ENCODE data around the gene S100A10.

S100A10 gene

DNA sequence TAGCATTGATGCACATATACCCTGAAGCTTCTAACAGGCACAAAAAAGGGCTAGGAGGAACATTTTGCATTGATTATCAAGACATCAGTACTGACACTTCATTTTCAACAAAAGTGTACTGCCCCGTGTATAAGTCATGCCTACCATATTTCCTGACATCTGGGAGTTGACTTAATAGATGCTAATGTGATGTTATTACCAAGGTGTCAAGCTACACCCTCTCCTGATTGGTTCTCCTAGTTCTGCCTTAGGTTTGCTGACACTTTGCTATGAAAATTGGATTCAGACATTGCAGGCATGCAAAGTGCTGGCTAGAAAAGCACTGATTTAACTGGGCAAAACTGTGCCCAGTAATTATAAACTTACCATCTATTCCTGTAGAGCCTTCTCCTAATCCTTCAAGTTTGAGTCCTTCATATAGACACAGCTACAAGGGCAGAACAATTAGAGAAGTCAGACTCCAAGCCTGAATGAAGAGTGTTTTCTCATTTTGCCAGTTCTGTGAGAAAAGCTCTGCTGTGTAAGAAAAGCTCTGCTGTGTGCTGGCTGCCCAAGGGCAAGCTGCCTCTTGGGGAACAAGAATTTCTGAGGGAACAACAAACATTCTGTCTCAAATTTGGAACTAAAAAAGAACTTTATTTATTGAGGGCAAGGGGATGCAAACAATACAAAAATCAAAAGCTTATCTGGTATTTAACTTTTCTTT is 11.2 kb downstream of the S100A10 start:
- TF ChIP-seq, protein P1, sequence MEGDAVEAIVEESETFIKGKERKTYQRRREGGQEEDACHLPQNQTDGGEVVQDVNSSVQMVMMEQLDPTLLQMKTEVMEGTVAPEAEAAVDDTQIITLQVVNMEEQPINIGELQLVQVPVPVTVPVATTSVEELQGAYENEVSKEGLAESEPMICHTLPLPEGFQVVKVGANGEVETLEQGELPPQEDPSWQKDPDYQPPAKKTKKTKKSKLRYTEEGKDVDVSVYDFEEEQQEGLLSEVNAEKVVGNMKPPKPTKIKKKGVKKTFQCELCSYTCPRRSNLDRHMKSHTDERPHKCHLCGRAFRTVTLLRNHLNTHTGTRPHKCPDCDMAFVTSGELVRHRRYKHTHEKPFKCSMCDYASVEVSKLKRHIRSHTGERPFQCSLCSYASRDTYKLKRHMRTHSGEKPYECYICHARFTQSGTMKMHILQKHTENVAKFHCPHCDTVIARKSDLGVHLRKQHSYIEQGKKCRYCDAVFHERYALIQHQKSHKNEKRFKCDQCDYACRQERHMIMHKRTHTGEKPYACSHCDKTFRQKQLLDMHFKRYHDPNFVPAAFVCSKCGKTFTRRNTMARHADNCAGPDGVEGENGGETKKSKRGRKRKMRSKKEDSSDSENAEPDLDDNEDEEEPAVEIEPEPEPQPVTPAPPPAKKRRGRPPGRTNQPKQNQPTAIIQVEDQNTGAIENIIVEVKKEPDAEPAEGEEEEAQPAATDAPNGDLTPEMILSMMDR (IDR thresholded peaks at IDR 0.05) = no peak

DNA sequence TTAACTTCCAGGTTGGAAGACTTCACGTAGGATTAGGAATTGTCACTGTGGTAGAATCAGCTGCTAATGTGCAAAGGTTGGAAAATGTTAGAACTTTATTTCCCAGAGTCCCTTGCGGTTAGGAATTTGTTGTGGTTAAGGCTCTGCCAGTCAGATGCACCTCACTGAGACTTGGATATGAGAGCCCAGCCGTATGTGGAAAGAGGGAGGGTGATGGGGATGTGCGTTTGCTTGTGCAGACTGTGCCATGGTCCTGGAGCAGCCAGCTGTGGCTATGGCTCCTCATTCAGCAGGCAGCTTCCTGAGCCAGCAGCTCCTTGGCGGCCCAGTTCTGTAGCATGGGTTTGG is 12.5 kb downstream of the S100A10 start:
- TF ChIP-seq, protein P1 (IDR thresholded peaks at IDR 0.05) = no peak

DNA sequence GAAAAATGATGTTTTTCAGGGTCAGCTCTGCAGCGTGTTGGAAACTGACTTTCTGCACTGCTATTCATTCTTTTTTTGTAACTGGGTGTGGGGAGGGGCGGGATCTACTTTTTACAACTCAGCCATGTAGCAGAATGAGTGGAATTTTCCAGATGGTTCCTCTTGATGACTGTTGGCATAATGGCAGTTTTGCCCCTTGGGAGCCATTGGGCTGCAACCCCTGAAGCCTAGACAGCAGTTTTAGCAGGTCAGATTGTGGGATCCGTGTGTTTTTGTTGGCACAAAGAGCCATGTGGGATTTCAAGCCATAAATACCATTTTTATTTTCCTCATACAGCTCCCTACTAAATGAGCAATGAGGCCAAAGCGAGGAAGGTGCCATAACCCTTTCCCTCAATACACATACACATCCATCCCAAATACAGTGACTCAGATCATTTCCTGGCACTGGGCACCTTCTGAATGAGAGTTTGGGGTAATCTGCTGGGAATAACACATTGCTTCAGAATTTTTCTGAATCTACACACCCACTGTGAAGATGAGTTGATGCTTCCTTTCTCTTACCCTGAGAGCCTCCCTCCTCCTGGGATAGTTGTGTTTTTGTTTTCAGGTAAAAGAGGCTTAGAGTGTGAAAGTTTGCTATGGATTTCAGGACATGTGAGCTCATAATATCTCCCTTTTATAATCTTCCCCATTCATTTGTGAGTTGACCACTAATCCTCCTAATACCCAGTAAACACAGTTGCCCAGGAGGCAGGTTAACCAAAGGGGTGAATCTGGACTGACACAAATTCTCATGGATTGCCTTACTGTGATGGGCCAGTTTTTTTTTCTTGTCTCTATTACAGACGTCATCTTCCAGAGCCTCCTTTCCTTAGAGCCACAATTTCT is 13.1 kb downstream of the S100A10 start:
- TF ChIP-seq, protein P1 (IDR thresholded peaks at IDR 0.05) = no peak

DNA sequence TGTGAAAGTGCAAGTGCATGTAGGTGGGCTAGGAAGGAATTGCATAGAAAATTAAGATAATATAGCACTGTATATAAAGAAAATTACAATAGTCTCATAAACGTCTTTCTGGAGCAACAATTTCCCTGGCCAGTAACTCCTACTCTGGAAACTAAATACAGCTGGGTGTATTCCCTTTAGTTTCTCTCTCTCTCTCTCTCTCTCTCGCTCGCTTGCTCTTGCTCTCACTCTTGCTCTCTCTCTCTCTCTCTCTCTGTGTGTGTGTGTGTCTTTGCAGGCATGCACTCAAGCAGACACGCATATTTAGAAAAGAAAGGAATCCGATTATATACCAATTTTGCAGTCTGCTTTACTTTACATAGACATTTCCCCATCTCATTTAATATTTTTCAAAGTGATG is 14.7 kb downstream of the S100A10 start:
- TF ChIP-seq, protein P1 (IDR thresholded peaks at IDR 0.05) = no peak

DNA sequence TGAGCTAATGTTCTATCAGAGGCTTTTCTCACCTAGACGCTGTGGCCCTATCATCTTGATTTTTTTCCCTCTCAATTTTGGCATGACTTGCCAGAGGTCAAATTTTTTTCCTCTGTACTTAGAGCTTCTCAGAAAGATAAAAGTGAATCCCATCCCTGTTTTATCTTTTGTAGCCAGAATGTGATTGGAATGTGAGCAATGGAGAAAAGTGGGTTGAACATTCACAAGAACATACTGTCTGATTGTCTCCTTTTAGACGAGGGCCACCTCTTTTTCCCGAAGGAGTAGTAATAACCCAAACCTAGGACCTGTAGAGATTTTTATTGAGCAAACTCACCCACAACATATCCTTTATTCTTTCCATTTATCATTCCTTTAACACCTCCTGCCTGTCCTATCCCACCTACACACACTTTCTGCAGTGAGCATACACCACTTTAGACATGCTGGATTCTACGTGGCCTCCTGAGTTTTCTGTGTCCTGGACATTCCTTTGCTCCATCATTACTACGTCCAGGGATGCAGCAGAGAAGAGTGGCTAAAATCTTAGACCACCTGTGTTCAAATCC is 15.9 kb downstream of the S100A10 start:
- TF ChIP-seq, protein P1 (IDR thresholded peaks at IDR 0.05) = no peak

DNA sequence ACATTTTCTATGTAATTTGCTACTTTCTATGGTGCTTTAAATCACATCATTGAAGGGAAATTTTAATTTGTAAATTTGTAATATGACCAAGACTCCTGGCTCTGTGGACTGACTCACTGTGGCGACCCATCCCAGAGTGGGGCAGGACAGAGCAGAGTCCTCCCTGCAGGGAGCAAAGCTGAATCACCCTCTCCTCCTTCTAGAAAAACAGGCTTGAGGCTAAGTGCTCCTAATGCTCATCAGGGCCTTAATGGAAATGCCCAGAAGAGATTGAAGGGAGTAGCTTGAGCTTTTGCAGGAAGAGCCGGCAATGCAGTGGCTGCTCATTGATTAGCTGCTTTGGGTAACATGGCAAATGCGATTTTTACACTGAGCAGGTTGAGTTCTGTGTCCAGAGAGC is 16.8 kb downstream of the S100A10 start:
- TF ChIP-seq, protein P1 (IDR thresholded peaks at IDR 0.05) = no peak

DNA sequence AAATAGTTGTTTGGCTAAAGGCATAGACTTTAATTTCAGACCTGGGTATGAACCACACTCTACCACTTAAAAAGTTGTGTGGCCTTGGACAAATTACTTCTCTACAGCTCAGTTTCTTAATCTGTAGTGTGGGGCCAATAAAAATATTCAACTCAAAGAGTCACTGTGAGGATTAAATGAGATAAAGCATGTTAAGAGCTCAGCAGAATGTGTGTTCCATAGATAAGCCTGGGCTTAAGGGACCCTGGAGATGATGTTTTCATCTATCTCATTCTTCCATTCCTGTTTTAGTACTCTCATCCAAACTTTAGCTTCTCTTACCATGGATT is 17.7 kb downstream of the S100A10 start:
- TF ChIP-seq, protein P1 (IDR thresholded peaks at IDR 0.05) = no peak

All from LNCAP (cell line).